CD4-positive, alpha-beta memory T cell (primary cell): ENCODE results near the gene SIK3. TPM values are rescaled to one million over a fixed set of nuclear protein-coding genes. Genes with fewer than 3 reads are reported as not detected.
A peak's percentile ranks its signal among the peaks of the same experiment; 100 is the strongest.

ENCODE experiments used
- CTCF ChIA-PET: fragments of 350-600 bp; sonication (Branson Sonifier 250); formaldehyde crosslinking; loops from one replicate; lab custom pipeline; 2021; ENCODE audit warnings: inconsistent platforms; ENCODE audit not compliant: partially characterized antibody; lab: Charles Lee
- POLR2A ChIA-PET: fragments of 350-600 bp; sonication (Branson Sonifier 250); formaldehyde crosslinking; loops from one replicate; lab custom pipeline; 2021; ENCODE audit not compliant: partially characterized antibody; lab: Charles Lee
- DNase-seq, 5 donors: peaks; one replicate each; pipeline versions ENCODE4 v3.0.0 to v3.0.0-alpha.2; 2020 to 2022; ENCODE audit warnings: mixed read lengths in 1 of 5
- H3K27ac ChIP-seq: one replicate; pipeline ENCODE4 v1.7.0; 2013; ENCODE audit warnings: low read depth, low read length
- H3K27me3 ChIP-seq: 2 replicates; pipeline ENCODE4 v1.7.0; 2013; ENCODE audit warnings: mild to moderate bottlenecking, low read length, moderate library complexity; ENCODE audit not compliant: insufficient read depth
- H3K36me3 ChIP-seq: 2 replicates; pipeline ENCODE4 v1.7.0; 2013; ENCODE audit warnings: mild to moderate bottlenecking, low read length, moderate library complexity; ENCODE audit not compliant: insufficient read depth
- H3K4me1 ChIP-seq: 2 replicates; pipeline ENCODE4 v1.7.0; 2013; ENCODE audit warnings: mild to moderate bottlenecking, low read length, moderate library complexity; ENCODE audit not compliant: insufficient read depth
- H3K4me3 ChIP-seq, 2 donors: one replicate each; pipeline ENCODE4 v1.7.0; 2013; ENCODE audit warnings: low read length in 2 of 2, mild to moderate bottlenecking in 1 of 2
- H3K9me3 ChIP-seq, 2 donors: one replicate each; pipeline ENCODE4 v1.7.0; 2013; ENCODE audit warnings: low read length in 2 of 2, control low read depth in 1 of 2; ENCODE audit not compliant: control insufficient read depth in 1 of 2
- H3K27ac Mint-ChIP-seq, 7 donors: one replicate each; pipeline ENCODE4 v1.8.0; 2020 to 2021; ENCODE audit warnings: mixed read lengths in 7 of 7, mild to moderate bottlenecking in 6 of 7, inconsistent platforms in 3 of 7, moderate library complexity in 3 of 7
- H3K27me3 Mint-ChIP-seq, 2 donors: one replicate each; pipeline ENCODE4 v1.8.0; 2020 to 2021; ENCODE audit warnings: mixed read lengths in 2 of 2
- H3K36me3 Mint-ChIP-seq, 2 donors: one replicate each; pipeline ENCODE4 v1.8.0; 2020 to 2021; ENCODE audit warnings: mixed read lengths in 2 of 2, inconsistent platforms in 1 of 2, mild to moderate bottlenecking in 1 of 2
- H3K4me1 Mint-ChIP-seq, 4 donors: one replicate each; pipeline ENCODE4 v1.8.0; 2020 to 2021; ENCODE audit warnings: mixed read lengths in 4 of 4, mild to moderate bottlenecking in 1 of 4
- H3K4me3 Mint-ChIP-seq, 8 donors: one replicate each; pipeline ENCODE4 v1.8.0; 2020 to 2021; ENCODE audit warnings: mixed read lengths in 8 of 8, mild to moderate bottlenecking in 7 of 8, moderate library complexity in 6 of 8, inconsistent platforms in 3 of 8
- H3K9me3 Mint-ChIP-seq, 8 donors: one replicate each; pipeline ENCODE4 v1.8.0; 2020 to 2021; ENCODE audit warnings: mixed read lengths in 8 of 8, mild to moderate bottlenecking in 5 of 8, inconsistent platforms in 3 of 8, moderate library complexity in 1 of 8
- intact Hi-C: fragments of 100-400 bp; cut with micrococcal nuclease; formaldehyde crosslinking; loops from one replicate; pipeline ENCODE4 v1.15.1; 2023
- polyA plus RNA-seq, 2 donors: library from polyadenylated mRNA; unstranded; fragments of 300-500 nt; fragmentation: Illumina TruSeq; gene quantifications; one replicate each; pipeline ENCODE4 v1.2.3, GENCODE V29; 2021
- total RNA-seq, 2 experiments: library from RNA; stranded (reverse); gene quantifications; one replicate each; pipeline ENCODE4 v1.2.3, GENCODE V29; 2021

SIK3 gene
- total and polyA plus RNA-seq, 4 experiments from 2014 or later = 9.7 to 97.5 (median 62.5) TPM

DNA sequence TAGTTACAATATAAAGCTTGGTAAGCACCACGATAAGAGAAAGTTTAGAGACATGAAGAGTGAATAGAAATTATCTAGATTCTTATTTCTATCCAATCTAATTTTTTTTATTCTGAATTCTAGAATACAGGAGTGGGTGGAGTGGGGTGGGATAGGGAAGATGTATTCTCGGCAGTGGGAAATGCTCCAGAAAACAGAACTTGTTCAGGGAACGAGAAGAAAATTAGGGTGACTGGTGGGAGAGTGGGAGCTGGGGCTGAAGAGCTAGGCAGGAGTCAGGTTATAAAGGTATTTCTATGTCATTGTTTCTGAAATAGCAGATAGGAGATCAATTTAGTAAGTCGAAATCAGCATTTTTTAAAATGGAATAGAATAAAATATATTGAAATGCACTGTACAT is 207.6 kb downstream of the SIK3 start:
- Histone ChIP-seq H3K27ac (no peak overlapping the region), H3K4me1 (peaks cover 24% of the 10 kb centered on the region), H3K9me3 (no peaks in the 10 kb centered on the region), H3K27me3 (no peaks in the 10 kb centered on the region), H3K36me3 (peaks cover 23% of the 10 kb centered on the region), H3K4me3 (no peak overlapping the region)
- CTCF ChIA-PET = interaction anchor here (1.1 to 4.1 kb wide), 8 partner anchors 10 to 215 kb away, joined by 3 to 26 read pairs (median 6); no protein-coding TSS in a partner anchor
- no peak for DNase-seq
- no peaks in the 10 kb centered on the region for H3K9me3 Mint-ChIP-seq
- H3K27me3 Mint-ChIP-seq = no peaks in the 10 kb centered on the region
- peaks cover 22 to 46% (median 38%) of the 10 kb centered on the region in 4 donors for H3K4me1 Mint-ChIP-seq
- H3K36me3 Mint-ChIP-seq = peaks cover 37 to 51% of the 10 kb centered on the region in 2 donors
- H3K27ac Mint-ChIP-seq = peak overlapping the region; percentile 63 to 89 (median 86)
- H3K4me3 Mint-ChIP-seq = peak overlapping the region in 5 of 8 donors; percentile 14 to 62 (median 35)
- POLR2A ChIA-PET = interaction anchor here (0.8 to 1.8 kb wide), 3 partner anchors 11 to 208 kb away, joined by 3 to 6 read pairs (median 5); partner anchors contain the start of gene SIK3
- intact Hi-C loops = no loop called here

DNA sequence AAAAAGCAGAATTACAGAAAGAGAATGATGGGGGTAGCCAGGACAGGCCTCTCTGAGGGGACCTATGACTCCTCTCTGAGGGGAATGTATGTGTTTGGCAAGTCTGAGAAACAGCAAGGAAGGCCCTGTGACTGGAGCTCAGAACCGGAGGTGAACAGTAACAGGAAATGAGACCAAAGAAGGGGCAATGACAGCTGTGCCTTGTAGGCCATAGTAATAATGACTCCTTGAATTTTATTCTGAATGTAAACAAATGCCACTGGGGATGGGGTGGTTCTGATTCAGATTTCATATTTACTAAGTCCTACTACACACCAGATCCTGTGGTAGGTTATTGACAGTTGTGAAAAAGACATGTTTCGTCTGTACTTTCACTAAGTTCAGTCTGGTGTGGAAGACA is 208.0 kb downstream of the SIK3 start:
- H3K9me3 ChIP-seq = no peaks in the 10 kb centered on the region
- H3K4me3 ChIP-seq = no peak overlapping the region
- no peaks in the 10 kb centered on the region for H3K9me3 Mint-ChIP-seq
- peak in 3 of 5 donors; percentile 14 to 25 (median 17) for DNase-seq
- POLR2A ChIA-PET = interaction anchor here (1.2 to 1.8 kb wide), 3 partner anchors 11 to 209 kb away, joined by 4 to 6 read pairs (median 5); partner anchors contain the start of gene SIK3
- peaks cover 21% of the 10 kb centered on the region for H3K36me3 ChIP-seq
- no peaks in the 10 kb centered on the region for H3K27me3 Mint-ChIP-seq
- peaks cover 21 to 44% (median 36%) of the 10 kb centered on the region in 4 donors for H3K4me1 Mint-ChIP-seq
- H3K27me3 ChIP-seq = no peaks in the 10 kb centered on the region
- H3K4me1 ChIP-seq = peaks cover 24% of the 10 kb centered on the region
- CTCF ChIA-PET = interaction anchor here (1.1 to 4.1 kb wide), 8 partner anchors 10 to 216 kb away, joined by 3 to 26 read pairs (median 6); no protein-coding TSS in a partner anchor
- H3K36me3 Mint-ChIP-seq = peaks cover 34 to 47% of the 10 kb centered on the region in 2 donors
- no peak overlapping the region for H3K27ac ChIP-seq
- peak overlapping the region; percentile 63 to 89 (median 86) for H3K27ac Mint-ChIP-seq
- intact Hi-C loops = no loop called here
- peak overlapping the region in 6 of 8 donors; percentile 14 to 62 (median 34) for H3K4me3 Mint-ChIP-seq

- CTCF ChIA-PET = interaction anchor here (0.6 to 4.1 kb wide), 10 partner anchors 9 to 296 kb away, joined by 3 to 26 read pairs (median 6); partner anchors contain the start of gene APOA5
- no peak overlapping the region for H3K4me3 Mint-ChIP-seq
- intact Hi-C loops = no loop called here
Measured at GRCh38 chr11:116888884-116889549, 209.2 kb downstream of the SIK3 start.

DNA sequence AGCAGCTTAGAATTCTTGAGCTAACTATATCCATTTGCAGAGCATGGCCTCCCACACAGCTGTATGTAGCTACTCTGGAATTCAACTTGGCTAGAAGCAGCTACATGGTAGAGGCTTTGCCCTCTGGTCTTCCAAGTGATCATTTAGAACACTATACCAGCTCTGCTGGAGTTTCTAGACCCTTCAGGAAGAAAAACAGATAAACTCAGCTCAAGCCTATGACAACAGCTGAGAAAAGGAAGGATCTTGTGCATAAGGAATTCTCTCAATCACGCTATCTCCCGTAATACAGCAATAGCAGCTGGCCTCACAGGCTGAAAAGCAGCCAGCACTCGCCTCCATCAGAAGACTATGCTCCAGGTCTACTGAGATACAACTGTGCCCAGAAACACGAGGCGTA is 210.2 kb downstream of the SIK3 start:
- peaks cover 3% of the 10 kb centered on the region for H3K36me3 ChIP-seq

More at GRCh38 chr11:116888884-116889549, 209.2 kb downstream of the SIK3 start:
- Mint-ChIP-seq H3K36me3 (peaks cover 22 to 35% of the 10 kb centered on the region in 2 donors), H3K9me3 (no peaks in the 10 kb centered on the region), H3K27me3 (no peaks in the 10 kb centered on the region), H3K27ac (peak overlapping the region in 4 of 7 donors; percentile 36 to 65 (median 56)), H3K4me1 (peaks cover 16 to 37% (median 30%) of the 10 kb centered on the region in 4 donors)
- POLR2A ChIA-PET = interaction anchor here (0.9 to 1.8 kb wide), 4 partner anchors 9 to 208 kb away, joined by 3 to 6 read pairs (median 4); no protein-coding TSS in a partner anchor
- H3K4me3 ChIP-seq = no peak overlapping the region
- H3K27me3 ChIP-seq = no peaks in the 10 kb centered on the region
- no peaks in the 10 kb centered on the region for H3K9me3 ChIP-seq
- H3K27ac ChIP-seq = no peak overlapping the region
- peaks cover 11% of the 10 kb centered on the region for H3K36me3 ChIP-seq
- peaks cover 24% of the 10 kb centered on the region for H3K4me1 ChIP-seq
- DNase-seq = no peak

GRCh38 chr11:116885951-116886655 is 212.1 kb downstream of the SIK3 start:
- no peak overlapping the region for H3K4me3 Mint-ChIP-seq

More for the DNA sequence above, 210.2 kb downstream of the SIK3 start:
- ChIA-PET CTCF (interaction anchor here (1.0 to 4.1 kb wide), 8 partner anchors 8 to 222 kb away, joined by 3 to 26 read pairs (median 4); partner anchors contain the start of genes APOA1 and APOA5), POLR2A (interaction anchor here (0.8 to 1.7 kb wide), 2 partner anchors 15 to 210 kb away, joined by 3 to 4 read pairs; partner anchors contain the start of gene SIK3)
- DNase-seq = no peak
- H3K27ac Mint-ChIP-seq = peak overlapping the region in 4 of 7 donors; percentile 28 to 54 (median 42)
- H3K27me3 ChIP-seq = no peaks in the 10 kb centered on the region
- no peak overlapping the region for H3K4me3 Mint-ChIP-seq
- H3K4me3 ChIP-seq = no peak overlapping the region
- H3K9me3 Mint-ChIP-seq = no peaks in the 10 kb centered on the region
- peaks cover 16 to 36% (median 29%) of the 10 kb centered on the region in 4 donors for H3K4me1 Mint-ChIP-seq
- H3K9me3 ChIP-seq = no peaks in the 10 kb centered on the region
- H3K36me3 Mint-ChIP-seq = peaks cover 15 to 30% of the 10 kb centered on the region in 2 donors
- no peak overlapping the region for H3K27ac ChIP-seq
- H3K27me3 Mint-ChIP-seq = no peaks in the 10 kb centered on the region
- intact Hi-C loops = no loop called here
- H3K4me1 ChIP-seq = peaks cover 24% of the 10 kb centered on the region

GRCh38 chr11:116882386-116882785 is 215.8 kb downstream of the SIK3 start:
- ChIA-PET POLR2A (interaction anchor here (0.8 kb wide), 1 partner anchor 214 kb away, joined by 3 read pairs; no protein-coding TSS in a partner anchor), CTCF (interaction anchor here (1.2 to 8.8 kb wide), 4 partner anchors 19 to 225 kb away, joined by 3 to 155 read pairs (median 5); no protein-coding TSS in a partner anchor)
- no peak overlapping the region for H3K4me3 Mint-ChIP-seq
- Histone ChIP-seq H3K4me1 (no peaks in the 10 kb centered on the region), H3K27ac (no peak overlapping the region), H3K27me3 (no peaks in the 10 kb centered on the region), H3K9me3 (no peaks in the 10 kb centered on the region), H3K4me3 (no peak overlapping the region), H3K36me3 (no peaks in the 10 kb centered on the region)
- H3K9me3 Mint-ChIP-seq = no peaks in the 10 kb centered on the region
- peak overlapping the region in 5 of 7 donors; percentile 11 to 75 (median 31) for H3K27ac Mint-ChIP-seq
- no peaks in the 10 kb centered on the region for H3K27me3 Mint-ChIP-seq
- peaks cover 14 to 22% of the 10 kb centered on the region in 2 donors for H3K36me3 Mint-ChIP-seq
- H3K4me1 Mint-ChIP-seq = peaks cover 10 to 12% (median 11%) of the 10 kb centered on the region in 4 donors
- DNase-seq = no peak
- intact Hi-C loops = no loop called here

More at GRCh38 chr11:116885951-116886655, 212.1 kb downstream of the SIK3 start:
- H3K9me3 ChIP-seq = no peaks in the 10 kb centered on the region
- POLR2A ChIA-PET = no interaction called here
- no peaks in the 10 kb centered on the region for H3K27me3 Mint-ChIP-seq
- no peak for DNase-seq
- intact Hi-C loops = no loop called here
- H3K27ac Mint-ChIP-seq = peak overlapping the region in 5 of 7 donors; percentile 35 to 68 (median 57)
- H3K36me3 ChIP-seq = no peaks in the 10 kb centered on the region
- no peak overlapping the region for H3K4me3 ChIP-seq
- H3K4me1 Mint-ChIP-seq = peaks cover 13 to 26% (median 23%) of the 10 kb centered on the region in 4 donors
- H3K27me3 ChIP-seq = no peaks in the 10 kb centered on the region
- H3K27ac ChIP-seq = no peak overlapping the region
- peaks cover 13 to 18% of the 10 kb centered on the region in 2 donors for H3K36me3 Mint-ChIP-seq
- peaks cover 23% of the 10 kb centered on the region for H3K4me1 ChIP-seq
- H3K9me3 Mint-ChIP-seq = no peaks in the 10 kb centered on the region
- CTCF ChIA-PET = interaction anchor here (0.9 to 1.1 kb wide), 2 partner anchors 50 to 220 kb away, joined by 4 read pairs; no protein-coding TSS in a partner anchor
